RWPE2 (cell line): ENCODE results near the gene CDH4.

Experiments used
- ATAC-seq: fragments of 200-7000 bp; cut with Tn5 transposase; 3 replicates; pipeline ENCODE4 v1.9.1; 2021; ENCODE audit warnings: low read depth
- DNase-seq: peaks from one replicate; pipeline ENCODE4 v3.0.0-alpha.2; 2020; ENCODE audit warnings: low spot score
- H3K27ac ChIP-seq: fragments of 450-650 bp; 2 replicates; pipeline ENCODE4 v1.5.1; 2017; ENCODE audit warnings: mild to moderate bottlenecking; ENCODE audit not compliant: poor library complexity, severe bottlenecking
- H3K27me3 ChIP-seq: fragments of 250-450 bp; sonication (Bioruptor Pico); 2 replicates; pipeline ENCODE4 v1.5.1; 2021; ENCODE audit warnings: mild to moderate bottlenecking, moderate library complexity; ENCODE audit not compliant: insufficient read depth, poor library complexity, severe bottlenecking
- H3K36me3 ChIP-seq: fragments of 250-450 bp; sonication (Bioruptor Pico); 2 replicates; pipeline ENCODE4 v1.5.1; 2020; ENCODE audit warnings: low read depth, mild to moderate bottlenecking, moderate library complexity
- H3K4me1 ChIP-seq: fragments of 250-450 bp; sonication (Bioruptor Pico); 2 replicates; pipeline ENCODE4 v1.5.1; 2021; ENCODE audit warnings: mild to moderate bottlenecking, moderate library complexity; ENCODE audit not compliant: insufficient read depth, poor library complexity, severe bottlenecking
- H3K4me3 ChIP-seq: fragments of 250-450 bp; sonication (Bioruptor Pico); 2 replicates; pipeline ENCODE4 v1.5.1; 2021; ENCODE audit warnings: mild to moderate bottlenecking, moderate library complexity; ENCODE audit not compliant: severe bottlenecking
- H3K9me3 ChIP-seq: fragments of 250-450 bp; sonication (Bioruptor Pico); 2 replicates; pipeline ENCODE4 v1.5.1; 2021; ENCODE audit warnings: mild to moderate bottlenecking, moderate library complexity; ENCODE audit not compliant: severe bottlenecking
- CTCF ChIP-seq: fragments of 450-650 bp; IDR thresholded peaks from one replicate; pipeline ENCODE4 v1.5.1; 2017; ENCODE audit warnings: mild to moderate bottlenecking, moderate library complexity; ENCODE audit not compliant: poor library complexity, severe bottlenecking

Gene CDH4

GRCh38 chr20:61748376-61748775, 496.3 kb downstream of the CDH4 start:
- Histone ChIP-seq H3K9me3 (no peaks in the 10 kb centered on the region), H3K36me3 (peaks cover 6% of the 10 kb centered on the region; the same call in 1 of the 2 replicates), H3K4me1 (peaks cover 5% of the 10 kb centered on the region), H3K4me3 (no peak overlapping the region), H3K27me3 (no peaks in the 10 kb centered on the region), H3K27ac (no peak overlapping the region)
- TF ChIP-seq CTCF: no peak
- no peak for ATAC-seq
- no peak for DNase-seq

- Histone ChIP-seq H3K4me3 (no peak overlapping the region), H3K9me3 (no peaks in the 10 kb centered on the region), H3K36me3 (peaks cover 6% of the 10 kb centered on the region; the same call in 1 of the 2 replicates), H3K27ac (no peak overlapping the region), H3K4me1 (peaks cover 10% of the 10 kb centered on the region), H3K27me3 (no peaks in the 10 kb centered on the region)
- DNase-seq (peak; percentile 50), ATAC-seq (no peak)
- no peak for TF ChIP-seq CTCF
Measured at GRCh38 chr20:61749406-61750075, 497.5 kb downstream of the CDH4 start.

- Histone ChIP-seq H3K36me3 (peaks cover 6% of the 10 kb centered on the region; the same call in 1 of the 2 replicates), H3K4me1 (peaks cover 10% of the 10 kb centered on the region), H3K27ac (no peak overlapping the region), H3K4me3 (no peak overlapping the region), H3K27me3 (no peaks in the 10 kb centered on the region), H3K9me3 (no peaks in the 10 kb centered on the region)
- DNase-seq (no peak), ATAC-seq (no peak)
- no peak for TF ChIP-seq CTCF
Measured at GRCh38 chr20:61750093-61750492, 498.0 kb downstream of the CDH4 start.

GRCh38 chr20:61752576-61752975, 500.5 kb downstream of the CDH4 start:
- DNase-seq: peak; percentile 62
- peaks cover 6% of the 10 kb centered on the region; the same call in 1 of the 2 replicates for H3K36me3 ChIP-seq
- H3K9me3 ChIP-seq: no peaks in the 10 kb centered on the region
- H3K27ac ChIP-seq: no peak overlapping the region
- H3K4me3 ChIP-seq: no peak overlapping the region
- H3K27me3 ChIP-seq: no peaks in the 10 kb centered on the region
- no peak for ATAC-seq
- peaks cover 10% of the 10 kb centered on the region for H3K4me1 ChIP-seq
- no peak for TF ChIP-seq CTCF

GRCh38 chr20:61753316-61753942, 501.4 kb downstream of the CDH4 start:
- H3K27ac ChIP-seq: no peak overlapping the region
- H3K9me3 ChIP-seq: no peaks in the 10 kb centered on the region
- no peak overlapping the region for H3K4me3 ChIP-seq
- peak; percentile 73 for ATAC-seq
- peak; percentile 65 for DNase-seq
- H3K27me3 ChIP-seq: no peaks in the 10 kb centered on the region
- TF ChIP-seq CTCF: no peak
- H3K36me3 ChIP-seq: peaks cover 6% of the 10 kb centered on the region; the same call in 1 of the 2 replicates
- H3K4me1 ChIP-seq: peaks cover 10% of the 10 kb centered on the region
